ENCODE data around the gene OPCML.

The OPCML gene

GRCh38 chr11:133413703-133414102 is 118.6 kb downstream of the OPCML start:
- TF ChIP-seq CTCF (IDR thresholded peaks at IDR 0.05; ENCODE audit: poor library complexity, severe bottlenecking): no peak
- H3K4me1 ChIP-seq (ENCODE audit: insufficient read depth, poor library complexity, severe bottlenecking): no peaks in the 10 kb centered on the region
- H3K4me3 ChIP-seq (ENCODE audit: severe bottlenecking): no peak overlapping the region
- no peaks in the 10 kb centered on the region for H3K9me3 ChIP-seq (ENCODE audit: severe bottlenecking)
- H3K27ac ChIP-seq (ENCODE audit: poor library complexity, severe bottlenecking): no peak overlapping the region
- H3K36me3 ChIP-seq (ENCODE audit: low read depth): no peaks in the 10 kb centered on the region
- DNase-seq (ENCODE audit: low spot score): no peak
- no peaks in the 10 kb centered on the region for H3K27me3 ChIP-seq (ENCODE audit: insufficient read depth, poor library complexity, severe bottlenecking)
- ATAC-seq (ENCODE audit: low read depth): no peak

- no peaks in the 10 kb centered on the region for H3K27me3 ChIP-seq (ENCODE audit: insufficient read depth, poor library complexity, severe bottlenecking)
- no peak for DNase-seq (ENCODE audit: low spot score)
- H3K4me3 ChIP-seq (ENCODE audit: severe bottlenecking): no peak overlapping the region
- no peaks in the 10 kb centered on the region for H3K4me1 ChIP-seq (ENCODE audit: insufficient read depth, poor library complexity, severe bottlenecking)
- no peak for TF ChIP-seq CTCF (IDR thresholded peaks at IDR 0.05; ENCODE audit: poor library complexity, severe bottlenecking)
- no peak overlapping the region for H3K27ac ChIP-seq (ENCODE audit: poor library complexity, severe bottlenecking)
- ATAC-seq (ENCODE audit: low read depth): no peak
- no peaks in the 10 kb centered on the region for H3K36me3 ChIP-seq (ENCODE audit: low read depth)
- no peaks in the 10 kb centered on the region for H3K9me3 ChIP-seq (ENCODE audit: severe bottlenecking)
Observed at GRCh38 chr11:133409799-133410198, 122.5 kb downstream of the OPCML start.

- Histone ChIP-seq H3K27me3 (ENCODE audit: insufficient read depth, poor library complexity, severe bottlenecking) (no peaks in the 10 kb centered on the region), H3K36me3 (ENCODE audit: low read depth) (no peaks in the 10 kb centered on the region), H3K9me3 (ENCODE audit: severe bottlenecking) (no peaks in the 10 kb centered on the region), H3K4me3 (ENCODE audit: severe bottlenecking) (no peak overlapping the region), H3K27ac (ENCODE audit: poor library complexity, severe bottlenecking) (no peak overlapping the region), H3K4me1 (ENCODE audit: insufficient read depth, poor library complexity, severe bottlenecking) (no peaks in the 10 kb centered on the region)
- ATAC-seq (ENCODE audit: low read depth): no peak
- DNase-seq (ENCODE audit: low spot score): no peak
- no peak for TF ChIP-seq CTCF (IDR thresholded peaks at IDR 0.05; ENCODE audit: poor library complexity, severe bottlenecking)
Observed at GRCh38 chr11:133408936-133409335, 123.4 kb downstream of the OPCML start.

- Histone ChIP-seq H3K9me3 (ENCODE audit: severe bottlenecking) (no peaks in the 10 kb centered on the region), H3K4me3 (ENCODE audit: severe bottlenecking) (no peak overlapping the region), H3K36me3 (ENCODE audit: low read depth) (no peaks in the 10 kb centered on the region), H3K27ac (ENCODE audit: poor library complexity, severe bottlenecking) (no peak overlapping the region), H3K4me1 (ENCODE audit: insufficient read depth, poor library complexity, severe bottlenecking) (no peaks in the 10 kb centered on the region), H3K27me3 (ENCODE audit: insufficient read depth, poor library complexity, severe bottlenecking) (no peaks in the 10 kb centered on the region)
- no peak for TF ChIP-seq CTCF (IDR thresholded peaks at IDR 0.05; ENCODE audit: poor library complexity, severe bottlenecking)
- DNase-seq (ENCODE audit: low spot score) (no peak), ATAC-seq (ENCODE audit: low read depth) (no peak)
Observed at GRCh38 chr11:133408402-133408801, 123.9 kb downstream of the OPCML start.

GRCh38 chr11:133406489-133406888 is 125.8 kb downstream of the OPCML start:
- DNase-seq (ENCODE audit: low spot score) (no peak), ATAC-seq (ENCODE audit: low read depth) (no peak)
- H3K4me3 ChIP-seq (ENCODE audit: severe bottlenecking): no peak overlapping the region
- H3K9me3 ChIP-seq (ENCODE audit: severe bottlenecking): no peaks in the 10 kb centered on the region
- TF ChIP-seq CTCF (IDR thresholded peaks at IDR 0.05; ENCODE audit: poor library complexity, severe bottlenecking): no peak
- no peaks in the 10 kb centered on the region for H3K27me3 ChIP-seq (ENCODE audit: insufficient read depth, poor library complexity, severe bottlenecking)
- no peaks in the 10 kb centered on the region for H3K4me1 ChIP-seq (ENCODE audit: insufficient read depth, poor library complexity, severe bottlenecking)
- no peaks in the 10 kb centered on the region for H3K36me3 ChIP-seq (ENCODE audit: low read depth)
- H3K27ac ChIP-seq (ENCODE audit: poor library complexity, severe bottlenecking): no peak overlapping the region
